ENCODE results near the gene MRM3. TPM values are rescaled to one million over a fixed set of nuclear protein-coding genes. Genes with fewer than 3 reads are reported as not detected.
"Not testable (repeated sequence)": the region's sequence is repeated elsewhere in the genome, so short reads cannot be mapped to it uniquely, and the experiment has no call there.

Gene MRM3
- total and polyA plus RNA-seq, 4 donors: 8.5 to 17.5 (median 15.4) TPM

DNA sequence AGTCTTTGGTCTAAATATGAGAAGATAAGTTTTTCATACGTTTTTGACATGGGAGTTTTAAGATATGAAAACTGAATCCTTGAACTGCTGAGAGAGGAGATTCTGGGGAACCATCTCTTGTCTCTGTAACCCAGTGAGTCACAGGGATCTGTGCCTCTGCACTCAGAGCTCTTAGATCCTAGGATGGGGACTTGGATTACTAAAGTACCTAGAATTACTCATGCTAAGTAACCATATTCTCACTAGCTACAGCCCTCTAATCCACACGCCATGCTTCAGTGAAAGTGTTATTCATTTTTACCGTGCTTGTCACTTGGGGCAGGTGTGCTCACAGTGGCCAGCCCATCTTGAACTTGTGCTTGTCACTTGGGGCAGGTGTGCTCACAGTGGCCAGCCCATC is 2.0 kb downstream of the MRM3 start:
- Histone ChIP-seq H3K4me1 (ENCODE audit: control insufficient read depth in 4 of 4, insufficient read depth in 4 of 4, low read length in 3 of 4) (peaks cover 9 to 30% (median 22%) of the 10 kb centered on the region in 4 donors), H3K9me3 (ENCODE audit: control insufficient read depth in 4 of 4, low read length in 3 of 4) (no peaks in the 10 kb centered on the region), H3K27ac (ENCODE audit: low read depth in 1 of 2, low read length in 2 of 2) (no peak overlapping the region), H3K4me3 (ENCODE audit: low read depth in 1 of 3, low read length in 3 of 3) (no peak overlapping the region), H3K27me3 (ENCODE audit: control insufficient read depth in 4 of 4, insufficient read depth in 4 of 4, low read length in 3 of 4) (no peaks in the 10 kb centered on the region), H3K9ac (ENCODE audit: low read depth in 1 of 2, low read length in 2 of 2) (no peak overlapping the region), H3K36me3 (ENCODE audit: control insufficient read depth in 4 of 4, insufficient read depth in 3 of 4, low read depth in 1 of 4, low read length in 3 of 4) (peaks cover under 1 to 16% (median 11%) of the 10 kb centered on the region in 4 donors)
- 76% methylated on average over 3 of the region's 3 CpGs for WGBS
- no peak for TF ChIP-seq TAF1 (conservative IDR thresholded peaks at IDR 0.05)
- no peak for TF ChIP-seq GABPA (IDR thresholded peaks at IDR 0.05 in 1 of 2, conservative IDR thresholded peaks at IDR 0.05 in 1 of 2)
- TF ChIP-seq, protein P1, sequence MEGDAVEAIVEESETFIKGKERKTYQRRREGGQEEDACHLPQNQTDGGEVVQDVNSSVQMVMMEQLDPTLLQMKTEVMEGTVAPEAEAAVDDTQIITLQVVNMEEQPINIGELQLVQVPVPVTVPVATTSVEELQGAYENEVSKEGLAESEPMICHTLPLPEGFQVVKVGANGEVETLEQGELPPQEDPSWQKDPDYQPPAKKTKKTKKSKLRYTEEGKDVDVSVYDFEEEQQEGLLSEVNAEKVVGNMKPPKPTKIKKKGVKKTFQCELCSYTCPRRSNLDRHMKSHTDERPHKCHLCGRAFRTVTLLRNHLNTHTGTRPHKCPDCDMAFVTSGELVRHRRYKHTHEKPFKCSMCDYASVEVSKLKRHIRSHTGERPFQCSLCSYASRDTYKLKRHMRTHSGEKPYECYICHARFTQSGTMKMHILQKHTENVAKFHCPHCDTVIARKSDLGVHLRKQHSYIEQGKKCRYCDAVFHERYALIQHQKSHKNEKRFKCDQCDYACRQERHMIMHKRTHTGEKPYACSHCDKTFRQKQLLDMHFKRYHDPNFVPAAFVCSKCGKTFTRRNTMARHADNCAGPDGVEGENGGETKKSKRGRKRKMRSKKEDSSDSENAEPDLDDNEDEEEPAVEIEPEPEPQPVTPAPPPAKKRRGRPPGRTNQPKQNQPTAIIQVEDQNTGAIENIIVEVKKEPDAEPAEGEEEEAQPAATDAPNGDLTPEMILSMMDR (IDR thresholded peaks at IDR 0.05; ENCODE audit: low read depth, low read length, missing input control): no peak
- TF ChIP-seq REST (IDR thresholded peaks at IDR 0.05): no peak
- no peak for DNase-seq (ENCODE audit: low spot score)

GRCh38 chr17:785901-786300 is 3.7 kb downstream of the MRM3 start:
- not testable (repeated sequence) for H3K9ac ChIP-seq (ENCODE audit: low read depth in 1 of 2, low read length in 2 of 2); H3K27ac ChIP-seq (ENCODE audit: low read depth in 1 of 2, low read length in 2 of 2); DNase-seq (ENCODE audit: low spot score); H3K9me3 ChIP-seq (ENCODE audit: control insufficient read depth in 4 of 4, low read length in 3 of 4); H3K27me3 ChIP-seq (ENCODE audit: control insufficient read depth in 4 of 4, insufficient read depth in 4 of 4, low read length in 3 of 4); H3K4me3 ChIP-seq (ENCODE audit: low read depth in 1 of 3, low read length in 3 of 3)
- H3K36me3 ChIP-seq (ENCODE audit: control insufficient read depth in 4 of 4, insufficient read depth in 3 of 4, low read depth in 1 of 4, low read length in 3 of 4): peaks cover 4 to 26% (median 14%) of the 10 kb centered on the region in 4 donors
- peaks cover 9 to 30% (median 22%) of the 10 kb centered on the region in 4 donors for H3K4me1 ChIP-seq (ENCODE audit: control insufficient read depth in 4 of 4, insufficient read depth in 4 of 4, low read length in 3 of 4)
- WGBS: 97% methylated on average over 7 of the region's 7 CpGs

DNA sequence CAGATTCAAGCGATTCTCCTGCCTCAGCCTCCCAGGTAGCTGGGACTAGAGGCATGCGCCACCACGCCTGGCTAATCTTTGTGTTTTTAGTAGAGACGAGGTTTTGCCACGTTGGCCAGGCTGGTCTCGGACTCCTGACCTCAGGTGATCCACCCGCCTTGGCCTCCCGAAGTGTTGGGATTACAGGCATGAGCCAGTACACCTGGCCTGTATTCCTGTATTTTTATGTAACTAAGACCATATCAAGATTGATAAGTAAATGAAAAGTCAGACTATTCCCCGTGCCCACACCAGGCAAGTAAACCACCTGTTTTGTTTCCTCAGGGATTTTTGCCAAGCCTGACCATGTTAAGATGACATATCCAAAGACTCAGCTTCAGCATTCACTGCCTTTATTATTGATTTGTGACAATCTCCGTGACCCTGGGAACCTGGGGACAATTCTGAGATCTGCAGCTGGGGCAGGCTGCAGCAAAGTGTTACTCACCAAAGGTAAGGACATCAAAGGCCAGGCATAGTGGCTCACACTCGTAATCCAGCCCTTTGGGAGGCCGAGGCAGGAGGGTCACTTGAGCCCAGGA is 5.6 kb downstream of the MRM3 start:
- H3K4me3 ChIP-seq (ENCODE audit: low read depth in 1 of 3, low read length in 3 of 3): no peak overlapping the region
- no peaks in the 10 kb centered on the region for H3K9me3 ChIP-seq (ENCODE audit: control insufficient read depth in 4 of 4, low read length in 3 of 4)
- no peak for DNase-seq (ENCODE audit: low spot score)
- H3K4me1 ChIP-seq (ENCODE audit: control insufficient read depth in 4 of 4, insufficient read depth in 4 of 4, low read length in 3 of 4): peaks cover 5 to 21% (median 14%) of the 10 kb centered on the region in 4 donors
- peaks cover 4 to 37% (median 25%) of the 10 kb centered on the region in 4 donors for H3K36me3 ChIP-seq (ENCODE audit: control insufficient read depth in 4 of 4, insufficient read depth in 3 of 4, low read depth in 1 of 4, low read length in 3 of 4)
- TF ChIP-seq, protein P2, sequence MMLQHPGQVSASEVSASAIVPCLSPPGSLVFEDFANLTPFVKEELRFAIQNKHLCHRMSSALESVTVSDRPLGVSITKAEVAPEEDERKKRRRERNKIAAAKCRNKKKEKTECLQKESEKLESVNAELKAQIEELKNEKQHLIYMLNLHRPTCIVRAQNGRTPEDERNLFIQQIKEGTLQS (IDR thresholded peaks at IDR 0.05): no peak
- TF ChIP-seq HNF4G (IDR thresholded peaks at IDR 0.05) (no peak), RAD21 (IDR thresholded peaks at IDR 0.05) (no peak), GABPA (IDR thresholded peaks at IDR 0.05 in 1 of 2, conservative IDR thresholded peaks at IDR 0.05 in 1 of 2) (no peak), TAF1 (conservative IDR thresholded peaks at IDR 0.05) (no peak), RXRA (IDR thresholded peaks at IDR 0.05) (no peak)
- no peak overlapping the region for H3K27ac ChIP-seq (ENCODE audit: low read depth in 1 of 2, low read length in 2 of 2)
- H3K27me3 ChIP-seq (ENCODE audit: control insufficient read depth in 4 of 4, insufficient read depth in 4 of 4, low read length in 3 of 4): no peaks in the 10 kb centered on the region
- H3K9ac ChIP-seq (ENCODE audit: low read depth in 1 of 2, low read length in 2 of 2): no peak overlapping the region
- 85% methylated on average over 12 of the region's 12 CpGs for WGBS

All from liver (tissue), 9 donors.